OCI-LY3 (cell line): ENCODE results near the gene THSD7B.

Source experiments
- H2AFZ ChIP-seq: fragments of 200-600, 300-600 bp; shearing (Covaris generic); 2 replicates; pipeline ENCODE4 v1.6.0; 2014; ENCODE audit warnings: antibody characterized with exemption, low read depth, low read length
- H3K27ac ChIP-seq: fragments of 200-600, 300-600 bp; sonication (generic); 2 replicates; pipeline ENCODE4 v1.5.1; 2014; ENCODE audit warnings: mild to moderate bottlenecking, low read length, moderate library complexity, mixed read lengths
- H3K27me3 ChIP-seq: fragments of 200-600, 300-600 bp; sonication (generic); 2 replicates; pipeline ENCODE4 v1.6.1; 2014; ENCODE audit warnings: low read depth, low read length, mixed read lengths
- H3K36me3 ChIP-seq: fragments of 200-600, 300-600 bp; sonication (generic); replicated peaks from 2 replicates; pipeline ENCODE3; 2014; ENCODE audit warnings: low read depth, low read length, mixed read lengths
- H3K4me1 ChIP-seq: fragments of 300-600, 200-600 bp; sonication (generic); 2 replicates; pipeline ENCODE4 v1.6.1; 2014; ENCODE audit warnings: low read length, mixed read lengths
- H3K4me2 ChIP-seq: fragments of 200-600, 300-600 bp; sonication (generic); 2 replicates; pipeline ENCODE4 v1.6.1; 2014; ENCODE audit warnings: low read length, mixed read lengths
- H3K4me3 ChIP-seq: fragments of 300-600, 200-600 bp; sonication (generic); 2 replicates; pipeline ENCODE4 v1.5.1; 2014; ENCODE audit warnings: antibody characterized with exemption, mild to moderate bottlenecking, low read length, moderate library complexity
- H3K79me2 ChIP-seq: fragments of 300-600, 200-600 bp; shearing (Covaris generic); 2 replicates; pipeline ENCODE4 v1.6.1; 2014; ENCODE audit warnings: mild to moderate bottlenecking, low read length, mixed read lengths
- H3K9ac ChIP-seq: fragments of 300-600, 200-600 bp; shearing (Covaris generic); 2 replicates; pipeline ENCODE4 v1.6.0; 2014; ENCODE audit warnings: mild to moderate bottlenecking, low read length, moderate library complexity
- H3K9me3 ChIP-seq: fragments of 200-600, 300-600 bp; shearing (Covaris generic); 2 replicates; pipeline ENCODE4 v1.6.1; 2014; ENCODE audit warnings: low read length, mixed read lengths; ENCODE audit not compliant: insufficient read depth
- H4K20me1 ChIP-seq: fragments of 200-600, 300-600 bp; sonication (generic); 2 replicates; pipeline ENCODE4 v1.6.1; 2016; ENCODE audit warnings: low read length, mixed read lengths; ENCODE audit not compliant: insufficient read depth
- EZH2phosphoT487 ChIP-seq: fragments of 200-600 bp; shearing (Covaris generic); IDR thresholded peaks from 2 replicates; pipeline ENCODE4 v1.6.1; 2018; ENCODE audit warnings: antibody characterized with exemption, mixed run types, low read depth
- TF ChIP-seq, protein P1 (sequence below): fragments of 200-600, 300-600 bp; sonication (generic); IDR thresholded peaks from 2 replicates; pipeline ENCODE4 v1.5.1; 2014; ENCODE audit warnings: antibody characterized with exemption, low read length, low read depth

Gene THSD7B

DNA sequence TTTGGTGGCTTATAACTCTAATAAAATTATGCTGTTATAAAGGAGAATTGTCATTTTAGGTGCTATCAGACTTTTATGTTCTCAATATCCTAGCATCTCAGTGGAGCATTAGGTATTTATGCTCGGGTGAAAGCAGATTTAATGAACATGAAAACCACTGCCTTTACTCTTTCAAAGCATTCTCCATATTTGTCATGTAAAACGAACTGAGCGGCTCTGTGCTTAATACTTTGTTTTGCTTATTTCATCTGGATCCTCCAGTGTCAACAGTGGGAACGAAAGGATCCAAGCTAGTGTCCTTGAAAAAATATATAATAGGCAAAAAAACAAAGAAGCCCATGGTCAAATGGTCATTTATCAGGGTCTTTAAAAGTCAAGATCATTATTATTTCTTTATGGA is 53.5 kb downstream of the THSD7B start:
- Histone ChIP-seq H3K79me2 (no peaks in the 10 kb centered on the region), H4K20me1 (no peaks in the 10 kb centered on the region), H3K4me2 (no peak overlapping the region), H3K27ac (no peak overlapping the region), H3K9ac (no peak overlapping the region), H3K36me3 (no peaks in the 10 kb centered on the region), H2AFZ (no peak overlapping the region), H3K27me3 (no peaks in the 10 kb centered on the region), H3K4me3 (no peak overlapping the region), H3K9me3 (no peaks in the 10 kb centered on the region), H3K4me1 (no peaks in the 10 kb centered on the region)
- TF ChIP-seq, protein P1, sequence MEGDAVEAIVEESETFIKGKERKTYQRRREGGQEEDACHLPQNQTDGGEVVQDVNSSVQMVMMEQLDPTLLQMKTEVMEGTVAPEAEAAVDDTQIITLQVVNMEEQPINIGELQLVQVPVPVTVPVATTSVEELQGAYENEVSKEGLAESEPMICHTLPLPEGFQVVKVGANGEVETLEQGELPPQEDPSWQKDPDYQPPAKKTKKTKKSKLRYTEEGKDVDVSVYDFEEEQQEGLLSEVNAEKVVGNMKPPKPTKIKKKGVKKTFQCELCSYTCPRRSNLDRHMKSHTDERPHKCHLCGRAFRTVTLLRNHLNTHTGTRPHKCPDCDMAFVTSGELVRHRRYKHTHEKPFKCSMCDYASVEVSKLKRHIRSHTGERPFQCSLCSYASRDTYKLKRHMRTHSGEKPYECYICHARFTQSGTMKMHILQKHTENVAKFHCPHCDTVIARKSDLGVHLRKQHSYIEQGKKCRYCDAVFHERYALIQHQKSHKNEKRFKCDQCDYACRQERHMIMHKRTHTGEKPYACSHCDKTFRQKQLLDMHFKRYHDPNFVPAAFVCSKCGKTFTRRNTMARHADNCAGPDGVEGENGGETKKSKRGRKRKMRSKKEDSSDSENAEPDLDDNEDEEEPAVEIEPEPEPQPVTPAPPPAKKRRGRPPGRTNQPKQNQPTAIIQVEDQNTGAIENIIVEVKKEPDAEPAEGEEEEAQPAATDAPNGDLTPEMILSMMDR = no peak
- TF ChIP-seq EZH2phosphoT487 = no peak

DNA sequence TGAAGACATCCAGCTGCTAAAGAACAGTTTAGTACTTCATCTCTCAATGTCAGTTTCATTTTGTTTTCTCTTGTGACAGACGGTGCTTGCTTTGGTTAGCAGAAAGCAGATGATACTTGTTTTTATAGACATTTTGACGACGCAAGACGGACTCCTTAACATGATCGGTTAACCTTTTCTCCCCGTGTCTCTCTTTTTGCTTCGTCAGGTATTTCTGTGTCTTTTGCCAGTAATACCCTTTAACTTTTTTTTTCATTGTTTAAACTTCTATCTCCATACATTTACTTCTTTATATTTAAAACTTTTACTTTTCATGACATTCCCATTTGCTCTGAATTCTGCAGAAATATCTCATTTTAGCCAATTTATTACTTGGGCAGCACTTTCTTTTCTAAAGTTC is 57.9 kb downstream of the THSD7B start:
- no peaks in the 10 kb centered on the region for H3K79me2 ChIP-seq
- H3K4me1 ChIP-seq = no peaks in the 10 kb centered on the region

DNA sequence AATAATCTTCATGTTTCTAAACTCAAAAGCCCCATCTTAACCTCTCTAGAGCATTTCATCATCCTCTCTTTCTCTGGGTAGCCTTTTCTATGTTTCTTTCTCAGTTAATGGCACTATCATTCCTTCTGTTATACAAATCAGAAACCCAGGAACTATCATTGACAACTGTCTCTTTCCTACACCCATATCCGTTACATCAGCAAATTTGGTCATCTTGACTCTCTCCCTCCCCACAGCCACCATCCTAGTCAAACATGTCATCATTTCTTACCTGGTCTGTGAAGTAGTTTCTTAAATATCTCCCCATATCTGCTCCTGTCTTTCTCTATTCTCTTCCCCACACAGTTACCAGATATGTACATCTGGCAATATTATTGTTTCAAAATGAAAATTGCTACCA is 62.8 kb downstream of the THSD7B start:
- Histone ChIP-seq H3K79me2 (no peaks in the 10 kb centered on the region), H4K20me1 (no peaks in the 10 kb centered on the region), H3K4me3 (no peak overlapping the region), H3K27ac (no peak overlapping the region), H3K9ac (no peak overlapping the region), H3K4me2 (no peak overlapping the region), H3K4me1 (no peaks in the 10 kb centered on the region), H3K36me3 (no peaks in the 10 kb centered on the region), H2AFZ (no peak overlapping the region), H3K9me3 (no peaks in the 10 kb centered on the region), H3K27me3 (no peaks in the 10 kb centered on the region)
- TF ChIP-seq EZH2phosphoT487 = no peak
- TF ChIP-seq, protein P1 = no peak

More for the DNA sequence above, 57.9 kb downstream of the THSD7B start:
- no peak for TF ChIP-seq EZH2phosphoT487
- TF ChIP-seq, protein P1 = no peak
- H4K20me1 ChIP-seq = no peaks in the 10 kb centered on the region
- H3K4me3 ChIP-seq = no peak overlapping the region
- H3K4me2 ChIP-seq = no peak overlapping the region
- no peak overlapping the region for H3K27ac ChIP-seq
- no peak overlapping the region for H2AFZ ChIP-seq
- H3K36me3 ChIP-seq = no peaks in the 10 kb centered on the region
- no peaks in the 10 kb centered on the region for H3K27me3 ChIP-seq
- H3K9me3 ChIP-seq = no peaks in the 10 kb centered on the region
- no peak overlapping the region for H3K9ac ChIP-seq

DNA sequence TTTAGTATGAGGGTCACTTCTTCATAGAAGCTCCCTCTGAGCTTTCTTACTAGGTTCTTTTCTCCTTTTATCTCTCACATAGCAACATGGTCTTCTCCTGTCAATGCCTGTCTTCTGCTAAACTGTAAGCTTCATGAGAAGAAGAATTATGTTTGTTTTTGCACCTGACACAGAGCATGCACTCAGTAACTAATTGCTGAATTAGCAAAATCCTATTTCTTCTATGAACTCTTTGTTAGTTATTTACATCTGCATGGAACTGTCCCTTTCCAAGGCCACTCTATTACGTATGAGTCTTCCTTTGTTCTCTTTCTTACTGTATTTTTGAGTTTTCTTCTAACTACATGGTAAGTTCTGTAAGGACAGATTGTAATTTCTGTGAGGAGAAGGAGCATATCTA is 63.4 kb downstream of the THSD7B start:
- H4K20me1 ChIP-seq = no peaks in the 10 kb centered on the region
- no peak overlapping the region for H3K4me2 ChIP-seq
- no peaks in the 10 kb centered on the region for H3K79me2 ChIP-seq
- H3K36me3 ChIP-seq = no peaks in the 10 kb centered on the region
- no peaks in the 10 kb centered on the region for H3K27me3 ChIP-seq
- H3K9ac ChIP-seq = no peak overlapping the region
- no peak for TF ChIP-seq EZH2phosphoT487
- TF ChIP-seq, protein P1 = no peak
- H3K4me1 ChIP-seq = no peaks in the 10 kb centered on the region
- no peak overlapping the region for H2AFZ ChIP-seq
- H3K27ac ChIP-seq = no peak overlapping the region
- H3K9me3 ChIP-seq = no peaks in the 10 kb centered on the region
- no peak overlapping the region for H3K4me3 ChIP-seq
